ENCODE results near the gene TJP3.

- no peak for TF ChIP-seq EZH2 (IDR thresholded peaks at IDR 0.05; ENCODE audit: borderline replicate concordance, low read depth, low read length, poor library complexity, severe bottlenecking)
- no peak for TF ChIP-seq CTCF (conservative IDR thresholded peaks at IDR 0.05; ENCODE audit: low read depth, low read length)
Observed at GRCh38 chr19:3762501-3763459, 54.6 kb downstream of the TJP3 start, which contains the start of gene MRPL54.
